Astrocyte (in vitro differentiated cells and primary cell): ENCODE measurements around the gene VRK3. TPM values are rescaled to one million over a fixed set of nuclear protein-coding genes. Genes with fewer than 3 reads are reported as not detected.

Experiments used
- DNase-seq: peaks from one replicate; pipeline ENCODE4 v3.0.0-alpha.2; 2010; ENCODE audit warnings: low read depth
- FAIRE-seq: peaks from 2 replicates; lab custom pipeline; 2011; peaks lifted over from hg19 to GRCh38; lab: Jason Lieb, UNC
- H2AFZ ChIP-seq: 2 replicates; pipeline ENCODE4 v1.6.0; 2012; ENCODE audit warnings: low read depth, low read length, inconsistent platforms
- H3K27ac ChIP-seq: 2 replicates; pipeline ENCODE4 v1.5.1; 2011; ENCODE audit warnings: low read depth, low read length, inconsistent platforms
- H3K27me3 ChIP-seq: 2 replicates; pipeline ENCODE4 v1.6.0; 2011; ENCODE audit warnings: low read length, inconsistent platforms; ENCODE audit not compliant: insufficient read depth
- H3K36me3 ChIP-seq: 2 replicates; pipeline ENCODE4 v1.5.1; 2011; ENCODE audit warnings: low read length, inconsistent platforms; ENCODE audit not compliant: insufficient read depth
- H3K4me1 ChIP-seq: 2 replicates; pipeline ENCODE4 v1.5.1; 2011; ENCODE audit warnings: low read length, inconsistent platforms; ENCODE audit not compliant: insufficient read depth
- H3K4me2 ChIP-seq: 2 replicates; pipeline ENCODE4 v1.6.0; 2012; ENCODE audit warnings: low read length, inconsistent platforms
- H3K4me3 ChIP-seq: 2 replicates; pipeline ENCODE4 v1.5.1; 2011; ENCODE audit warnings: low read depth, mild to moderate bottlenecking, low read length, inconsistent platforms; ENCODE audit not compliant: insufficient read depth
- H3K79me2 ChIP-seq: 2 replicates; pipeline ENCODE4 v1.6.0; 2012; ENCODE audit warnings: mild to moderate bottlenecking, low read length, inconsistent platforms; ENCODE audit not compliant: insufficient read depth
- H3K9ac ChIP-seq: 2 replicates; pipeline ENCODE4 v1.6.0; 2012; ENCODE audit warnings: mild to moderate bottlenecking, low read length, inconsistent platforms
- H3K9me3 ChIP-seq: 2 replicates; pipeline ENCODE4 v1.5.1; 2012; ENCODE audit warnings: low read depth, mild to moderate bottlenecking, low read length, inconsistent platforms; ENCODE audit not compliant: insufficient read depth
- H4K20me1 ChIP-seq: 2 replicates; pipeline ENCODE4 v1.6.0; 2012; ENCODE audit warnings: low read length, inconsistent platforms; ENCODE audit not compliant: insufficient read depth
- H3K27ac Mint-ChIP-seq: one replicate; pipeline ENCODE4 v1.8.0; 2021; ENCODE audit warnings: mild to moderate bottlenecking, mixed read lengths; ENCODE audit not compliant: unreplicated experiment
- H3K27me3 Mint-ChIP-seq: one replicate; pipeline ENCODE4 v1.8.0; 2021; ENCODE audit warnings: low read depth, mixed read lengths; ENCODE audit not compliant: unreplicated experiment
- H3K36me3 Mint-ChIP-seq: one replicate; pipeline ENCODE4 v1.8.0; 2021; ENCODE audit warnings: low read depth, mixed read lengths; ENCODE audit not compliant: unreplicated experiment
- H3K4me1 Mint-ChIP-seq: one replicate; pipeline ENCODE4 v1.8.0; 2021; ENCODE audit warnings: low read depth, mixed read lengths; ENCODE audit not compliant: unreplicated experiment
- H3K4me3 Mint-ChIP-seq: one replicate; pipeline ENCODE4 v1.8.0; 2021; ENCODE audit warnings: mild to moderate bottlenecking, moderate library complexity, mixed read lengths; ENCODE audit not compliant: unreplicated experiment
- H3K9me3 Mint-ChIP-seq: one replicate; pipeline ENCODE4 v1.8.0; 2021; ENCODE audit warnings: mild to moderate bottlenecking, mixed read lengths; ENCODE audit not compliant: unreplicated experiment
- CTCF ChIP-seq: IDR thresholded peaks from 2 replicates; pipeline ENCODE4 v1.5.1; 2011; ENCODE audit warnings: low read depth, mild to moderate bottlenecking, inconsistent platforms, low read length, moderate library complexity; ENCODE audit not compliant: insufficient read depth
- EZH2 ChIP-seq: IDR thresholded peaks from 2 replicates; pipeline ENCODE4 v1.6.1; 2012; ENCODE audit warnings: mild to moderate bottlenecking, low read length, inconsistent platforms; ENCODE audit not compliant: insufficient read depth
- total RNA-seq: library from RNA; stranded (reverse); gene quantifications from 2 replicates; pipeline ENCODE4 v1.2.1, GENCODE V29; 2021

The VRK3 gene
- total RNA-seq, 1 donor from 2014 or later: 33.0 TPM

DNA sequence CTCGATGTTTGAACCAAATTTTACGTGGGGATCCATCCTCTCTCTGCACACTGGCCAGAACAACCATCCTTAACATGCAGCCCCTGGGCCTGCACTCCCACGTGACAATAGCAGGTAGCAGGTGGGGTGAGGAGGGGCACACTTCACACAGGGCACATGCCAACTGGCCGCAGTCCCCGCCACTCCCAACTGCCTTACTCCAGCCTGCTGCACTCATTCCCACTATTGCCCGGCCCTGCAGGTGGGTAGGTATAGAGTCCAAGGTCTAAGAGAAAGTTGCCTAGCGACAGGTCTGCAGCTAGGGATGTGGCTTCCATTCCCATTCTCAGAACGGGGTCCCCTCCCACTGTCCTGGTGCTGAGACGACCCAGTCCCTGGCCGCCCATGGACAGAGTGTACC lies 18.0 kb downstream of the VRK3 start:
- Histone ChIP-seq H3K79me2 (no peaks in the 10 kb centered on the region), H4K20me1 (peaks cover 40% of the 10 kb centered on the region), H3K9ac (no peak overlapping the region), H3K4me3 (no peak overlapping the region), H3K27me3 (no peaks in the 10 kb centered on the region), H3K4me2 (no peak overlapping the region), H3K36me3 (peaks cover 5% of the 10 kb centered on the region), H3K9me3 (no peaks in the 10 kb centered on the region), H2AFZ (no peak overlapping the region), H3K27ac (no peak overlapping the region), H3K4me1 (peaks cover 13% of the 10 kb centered on the region)
- Mint-ChIP-seq H3K4me1 (peaks cover 9% of the 10 kb centered on the region), H3K9me3 (peaks cover 3% of the 10 kb centered on the region), H3K27me3 (no peaks in the 10 kb centered on the region), H3K4me3 (no peak overlapping the region), H3K27ac (no peak overlapping the region), H3K36me3 (peaks cover 30% of the 10 kb centered on the region)
- no peak for TF ChIP-seq CTCF
- TF ChIP-seq EZH2: no peak
- DNase-seq (no peak), FAIRE-seq (no peak)

DNA sequence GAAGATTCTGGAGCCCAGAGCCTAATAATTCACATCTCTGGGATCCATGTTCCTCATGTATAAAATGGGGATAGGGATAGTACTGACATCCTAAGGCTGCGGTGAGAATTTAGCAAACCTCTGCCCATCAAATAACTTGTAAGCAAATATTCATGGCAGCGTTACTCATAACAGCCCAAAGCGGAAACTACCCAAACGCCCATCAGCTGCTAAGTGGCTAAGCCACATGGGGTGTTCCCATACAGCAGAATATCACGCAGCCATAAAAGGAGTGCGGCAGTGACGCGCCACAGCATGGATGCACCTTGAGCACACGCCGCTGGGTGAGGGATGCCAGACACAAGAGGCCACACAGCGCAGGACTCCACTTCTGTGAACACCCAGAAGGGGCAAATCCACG lies 19.7 kb downstream of the VRK3 start:
- H3K4me3 Mint-ChIP-seq: no peak overlapping the region
- H3K79me2 ChIP-seq: no peaks in the 10 kb centered on the region
- no peak for DNase-seq
- no peak overlapping the region for H3K4me2 ChIP-seq
- H4K20me1 ChIP-seq: peaks cover 57% of the 10 kb centered on the region
- TF ChIP-seq CTCF (no peak), EZH2 (no peak)
- H3K36me3 Mint-ChIP-seq: peaks cover 34% of the 10 kb centered on the region
- H3K27ac Mint-ChIP-seq: no peak overlapping the region
- no peak overlapping the region for H2AFZ ChIP-seq
- FAIRE-seq: no peak
- no peaks in the 10 kb centered on the region for H3K27me3 Mint-ChIP-seq
- H3K9me3 ChIP-seq: no peaks in the 10 kb centered on the region
- peaks cover 13% of the 10 kb centered on the region for H3K4me1 ChIP-seq
- H3K9ac ChIP-seq: no peak overlapping the region
- no peaks in the 10 kb centered on the region for H3K27me3 ChIP-seq
- no peak overlapping the region for H3K27ac ChIP-seq
- H3K4me1 Mint-ChIP-seq: peaks cover 9% of the 10 kb centered on the region
- peaks cover 3% of the 10 kb centered on the region for H3K9me3 Mint-ChIP-seq
- no peak overlapping the region for H3K4me3 ChIP-seq
- peaks cover 8% of the 10 kb centered on the region for H3K36me3 ChIP-seq

- H3K36me3 ChIP-seq: peaks cover 13% of the 10 kb centered on the region
- peaks cover 9% of the 10 kb centered on the region for H3K4me1 Mint-ChIP-seq
Observed at GRCh38 chr19:50003810-50004419, 21.3 kb downstream of the VRK3 start.

More at GRCh38 chr19:50003810-50004419, 21.3 kb downstream of the VRK3 start:
- FAIRE-seq: no peak
- Histone ChIP-seq H4K20me1 (peaks cover 66% of the 10 kb centered on the region), H3K27ac (peak overlapping the region; percentile 52), H3K4me3 (peak overlapping the region; percentile 26), H3K9ac (peak overlapping the region; percentile 69), H3K27me3 (no peaks in the 10 kb centered on the region), H2AFZ (no peak overlapping the region), H3K4me2 (peak overlapping the region; percentile 84), H3K9me3 (no peaks in the 10 kb centered on the region), H3K79me2 (no peaks in the 10 kb centered on the region), H3K4me1 (peaks cover 13% of the 10 kb centered on the region)
- peak; percentile 96 for DNase-seq
- H3K27ac Mint-ChIP-seq: peak overlapping the region; percentile 71
- H3K27me3 Mint-ChIP-seq: no peaks in the 10 kb centered on the region
- H3K9me3 Mint-ChIP-seq: peaks cover 3% of the 10 kb centered on the region
- peaks cover 40% of the 10 kb centered on the region for H3K36me3 Mint-ChIP-seq
- TF ChIP-seq EZH2 (no peak), CTCF (no peak)
- H3K4me3 Mint-ChIP-seq: peak overlapping the region; percentile 42
